HG02840 (cell line): ENCODE results near the gene KCNH2.
"Not testable (repeated sequence)": the region's sequence is repeated elsewhere in the genome, so short reads cannot be mapped to it uniquely, and the experiment has no call there.

Source experiments
- ATAC-seq: cut with Tn5 transposase; IDR thresholded peaks from one replicate; pipeline ENCODE4 v1.9.1; 2021; ENCODE audit warnings: mild to moderate bottlenecking, moderate library complexity, moderate number of reproducible peaks; ENCODE audit not compliant: unreplicated experiment, low FRiP score

Gene KCNH2

DNA sequence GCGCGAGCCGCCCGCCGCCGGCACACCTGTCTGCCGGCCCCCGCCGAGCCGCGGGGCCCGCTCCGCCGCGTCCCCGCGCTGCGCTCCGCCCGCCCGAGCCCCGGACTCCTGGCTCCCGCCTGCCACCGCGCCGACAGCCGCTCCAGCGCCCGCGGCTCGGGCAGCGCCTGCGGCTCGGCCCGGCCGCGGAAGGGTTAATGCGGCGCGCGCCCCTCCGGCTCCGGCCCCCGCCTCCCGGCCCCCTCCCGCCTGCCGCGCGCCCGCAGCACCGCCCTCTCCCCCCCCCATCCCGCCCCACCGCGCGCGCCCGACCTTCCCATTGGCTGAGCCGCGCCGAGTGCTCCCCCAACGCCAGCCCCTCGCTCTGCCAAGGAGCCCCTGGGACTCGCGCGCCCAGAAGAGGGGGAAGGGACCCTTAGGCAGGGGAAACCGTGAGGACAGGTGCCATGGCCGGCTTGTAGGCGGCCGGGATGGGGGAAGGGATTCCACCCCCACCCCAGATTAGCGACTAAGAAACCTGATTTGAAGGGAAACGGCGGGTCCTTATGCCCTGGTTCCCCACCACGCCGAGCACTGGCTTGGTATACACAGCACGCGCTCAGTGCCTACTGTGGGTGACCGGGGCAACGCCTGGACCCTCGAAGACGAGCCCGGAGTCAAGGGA lies at the start of gene KCNH2:
Gene KCNH2, minus strand, starts transcription at position 196 of the 664 bp plus-strand sequence. CDS start 408 bp downstream, outside the sequence.
- ATAC-seq, result no peak

- peak; percentile 2 for ATAC-seq
Observed at GRCh38 chr7:151027728-151028130, 49.6 kb upstream of the KCNH2 start.

DNA sequence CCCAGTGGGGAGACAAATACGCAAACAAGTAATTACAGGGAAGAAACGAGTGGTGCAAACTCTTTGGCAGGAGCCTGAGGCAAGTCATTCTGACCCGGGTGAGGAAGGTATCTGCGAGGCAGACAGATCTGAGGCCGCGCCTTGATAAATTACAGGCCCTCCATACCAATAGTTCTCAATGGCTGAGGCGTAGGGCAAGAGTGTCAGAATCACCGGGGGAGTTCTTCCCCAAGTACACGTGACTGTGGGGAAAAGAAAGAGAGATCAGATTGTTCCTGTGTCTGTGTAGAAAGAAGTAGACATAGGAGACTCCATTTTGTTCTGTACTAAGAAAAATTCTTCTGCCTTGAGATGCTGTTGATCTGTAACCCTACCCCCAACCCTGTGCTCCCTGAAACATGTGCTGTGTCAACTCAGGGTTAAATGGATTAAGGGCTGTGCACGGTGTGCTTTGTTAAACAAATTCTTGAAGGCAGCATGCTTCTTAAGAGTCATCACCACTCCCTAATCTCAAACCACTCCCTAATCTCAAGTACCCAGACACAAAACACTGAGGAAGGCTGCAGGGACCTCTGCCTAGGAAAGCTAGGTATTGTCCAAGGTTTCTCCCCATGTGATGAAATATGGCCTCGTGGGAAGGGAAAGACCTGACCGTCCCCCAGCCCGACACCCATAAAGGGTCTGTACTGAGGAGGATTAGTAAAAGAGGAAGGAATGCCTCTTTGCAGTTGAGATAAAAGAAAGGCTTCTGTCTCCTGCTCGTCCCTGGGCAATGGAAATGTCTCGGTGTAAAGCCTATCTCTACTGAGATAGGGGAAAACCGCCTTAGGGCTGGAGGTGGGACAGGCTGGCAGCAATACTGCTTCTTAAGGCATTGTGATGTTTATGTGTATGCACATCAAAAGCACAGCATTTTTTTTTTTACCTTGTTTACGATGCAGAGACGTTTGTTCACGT lies 48.9 kb upstream of the KCNH2 start:
- not testable (repeated sequence) for ATAC-seq

DNA sequence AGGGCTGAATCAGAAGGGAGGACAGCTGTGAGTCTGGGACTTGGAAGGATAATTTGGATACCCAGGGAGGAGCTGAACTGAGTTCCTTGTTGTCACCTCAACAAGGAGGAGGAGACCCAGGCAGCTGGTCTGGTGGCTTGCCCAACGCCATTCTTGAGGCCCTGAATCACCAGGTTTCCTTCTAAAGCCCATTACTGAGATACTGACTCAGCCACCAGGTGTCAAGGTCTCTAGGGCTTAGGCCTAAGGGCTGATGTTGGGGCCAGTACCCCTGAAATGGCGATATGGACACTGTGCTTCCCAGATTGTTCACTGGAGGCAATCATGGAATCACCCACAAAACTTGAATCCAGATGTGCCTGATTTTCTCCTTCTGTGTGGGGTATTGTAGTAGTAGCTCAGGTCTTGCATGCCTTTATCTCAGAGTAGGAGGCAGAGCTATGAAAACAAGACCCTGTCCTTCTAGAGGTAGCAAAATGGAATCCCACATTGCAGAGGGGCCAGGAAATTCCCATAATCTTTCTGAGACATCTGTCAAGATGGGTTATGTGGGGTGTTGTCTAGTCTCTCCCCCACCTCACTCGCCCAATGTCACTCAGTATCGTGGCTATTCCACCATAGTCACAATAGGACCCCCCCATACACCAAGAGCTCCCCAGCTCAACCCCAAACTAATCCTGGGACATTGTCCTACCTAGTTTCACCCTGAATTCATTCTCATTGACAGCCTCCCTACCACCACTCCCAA lies 48.0 kb upstream of the KCNH2 start:
- no peak for ATAC-seq

DNA sequence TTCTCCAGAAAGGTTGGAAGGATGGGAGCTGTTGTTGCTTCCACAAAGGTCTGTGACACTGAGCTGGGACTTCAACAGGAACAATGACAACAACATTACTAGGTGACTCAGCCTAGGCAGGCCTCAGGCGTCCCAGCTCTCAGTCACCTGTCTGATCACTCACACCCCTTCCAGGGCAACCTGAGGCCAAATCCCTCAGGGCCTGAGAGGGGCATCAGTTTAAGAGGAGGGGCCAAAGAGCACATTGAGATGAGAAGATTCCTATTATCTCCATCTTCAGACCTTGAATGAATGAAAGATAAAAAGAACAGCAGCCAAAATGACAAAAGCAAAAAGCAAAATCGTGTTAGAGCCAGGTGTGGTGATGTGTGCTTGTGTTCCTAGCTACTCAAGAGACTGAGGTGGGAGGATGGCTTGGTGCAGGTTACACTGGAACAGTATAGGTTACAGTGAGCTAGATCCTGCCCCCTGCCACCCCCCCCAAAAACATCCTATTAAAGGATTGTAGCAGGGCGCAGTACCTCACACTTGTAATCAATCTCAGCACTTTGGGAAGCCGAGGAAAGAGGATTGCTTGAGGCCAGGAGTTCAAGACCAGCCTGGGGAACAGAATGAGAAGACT lies 46.4 kb upstream of the KCNH2 start, which contains the start of gene ATG9B:
Gene ATG9B, minus strand, starts transcription at position 60 of the 622 bp plus-strand sequence. CDS start 71 bp downstream, outside the sequence.
- no peak for ATAC-seq

DNA sequence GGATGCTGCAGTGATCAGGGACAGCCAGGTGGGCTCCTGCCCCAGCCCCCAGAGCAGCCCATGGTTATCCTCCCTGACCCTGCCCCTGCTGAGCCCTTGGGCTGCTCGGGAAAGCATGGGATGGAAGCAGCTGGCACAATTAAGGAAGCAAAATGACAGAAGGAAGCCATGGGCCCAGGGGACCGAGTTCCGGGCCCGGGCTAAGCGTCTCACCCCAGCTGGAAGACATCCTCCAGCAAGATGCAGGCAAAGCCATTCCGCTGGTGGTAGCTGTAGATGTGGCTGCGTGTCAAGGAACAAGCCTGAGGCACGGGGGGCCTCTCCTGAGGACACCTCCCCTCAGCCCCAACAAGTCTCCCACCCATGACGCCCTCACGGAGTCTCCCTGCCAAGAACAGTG lies 45.1 kb upstream of the KCNH2 start:
- ATAC-seq, result no peak

DNA sequence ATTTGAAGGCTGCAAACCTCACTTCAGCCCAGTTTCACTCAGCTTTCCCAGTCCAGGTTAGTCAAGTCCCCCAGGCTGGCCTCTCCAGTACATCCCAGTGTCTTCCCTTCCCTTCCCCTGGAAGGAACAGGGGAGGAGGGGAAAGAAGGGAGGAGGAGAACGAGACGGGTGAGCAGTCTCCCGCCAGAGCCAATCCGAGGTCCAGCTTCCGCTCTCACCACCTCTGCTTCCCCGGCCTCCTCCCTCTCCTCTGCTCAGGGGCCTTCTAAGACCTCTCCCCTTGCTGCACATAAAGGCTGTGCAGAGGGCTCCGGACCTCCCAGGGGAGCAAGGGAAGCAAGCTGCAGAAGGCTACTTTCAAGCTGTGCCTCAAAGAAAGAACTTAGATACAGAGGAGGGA lies 42.1 kb upstream of the KCNH2 start:
- no peak for ATAC-seq

- no peak for ATAC-seq
Observed at GRCh38 chr7:151019130-151019447, 41.0 kb upstream of the KCNH2 start.

GRCh38 chr7:151018421-151019129 lies 40.5 kb upstream of the KCNH2 start:
- ATAC-seq, result no peak

DNA sequence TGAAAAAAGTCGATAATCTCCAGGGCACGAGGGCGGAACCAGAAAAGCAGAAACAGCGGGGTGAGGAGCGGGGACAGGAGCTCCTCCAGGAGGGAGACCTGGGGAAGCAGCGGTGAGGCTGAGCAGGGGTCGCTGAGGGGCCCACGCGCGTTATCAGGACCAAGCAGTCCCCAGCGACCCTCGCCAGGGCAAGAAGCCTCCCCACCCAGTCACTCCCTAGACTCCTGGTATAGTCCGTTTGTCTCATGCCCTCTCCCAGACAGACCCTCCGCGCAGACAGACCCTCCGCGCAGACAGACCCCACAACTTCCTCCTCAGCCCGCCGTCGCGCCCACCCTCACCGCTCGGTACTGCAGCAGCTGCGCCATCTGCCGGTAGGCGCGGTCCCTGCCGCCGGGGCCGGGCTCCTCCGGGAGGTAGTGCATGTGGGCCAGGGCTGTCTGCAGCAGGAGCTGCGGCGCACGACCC lies 39.9 kb upstream of the KCNH2 start:
- no peak for ATAC-seq

DNA sequence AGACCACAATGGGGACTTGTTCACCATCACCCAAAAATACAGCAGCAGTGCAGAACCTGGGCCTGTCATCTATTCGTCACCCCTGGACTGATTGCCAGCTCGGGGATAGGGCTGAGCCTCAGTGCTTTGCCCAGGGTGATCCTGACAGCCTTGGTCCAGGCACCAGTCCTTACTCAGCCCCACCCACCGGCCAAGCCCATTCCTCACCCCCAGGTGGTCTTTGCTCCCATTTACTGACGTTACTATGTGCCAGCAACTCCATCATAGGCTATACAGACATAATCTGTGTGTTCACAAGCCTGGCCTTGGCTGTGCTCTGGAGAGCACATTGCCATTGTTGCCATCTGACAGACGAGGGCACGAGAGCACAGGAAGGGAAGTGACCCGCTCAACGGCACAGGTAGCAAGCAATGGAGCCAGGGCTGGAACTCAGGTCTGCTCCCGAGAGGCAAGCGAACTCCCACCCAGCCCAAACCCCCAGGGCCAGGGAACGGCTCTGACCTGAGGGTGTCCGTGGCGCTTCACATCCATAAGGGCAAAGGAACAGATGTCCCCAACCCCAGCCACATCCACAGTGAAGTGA lies 39.3 kb upstream of the KCNH2 start:
- no peak for ATAC-seq

DNA sequence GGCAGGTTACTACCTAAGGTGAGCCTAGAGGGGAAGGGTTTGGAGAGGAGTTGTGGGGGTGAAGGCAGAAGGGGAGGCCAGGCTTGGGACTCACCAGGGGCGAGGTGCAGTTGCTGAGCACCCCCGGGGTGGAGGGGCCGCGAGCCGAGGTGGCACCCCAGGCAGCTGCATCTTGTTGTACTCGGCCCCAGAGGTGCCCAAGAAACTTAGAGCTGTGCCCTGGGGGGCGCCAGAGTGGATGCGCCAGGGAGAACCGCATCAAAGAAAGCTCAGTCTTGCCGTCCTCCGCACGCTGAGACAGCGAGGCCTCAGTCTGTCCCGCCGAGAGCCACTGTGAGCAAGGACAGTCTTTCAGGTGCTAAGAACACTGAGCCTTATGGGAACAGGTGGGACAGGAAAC lies 38.8 kb upstream of the KCNH2 start:
- ATAC-seq, result no peak

DNA sequence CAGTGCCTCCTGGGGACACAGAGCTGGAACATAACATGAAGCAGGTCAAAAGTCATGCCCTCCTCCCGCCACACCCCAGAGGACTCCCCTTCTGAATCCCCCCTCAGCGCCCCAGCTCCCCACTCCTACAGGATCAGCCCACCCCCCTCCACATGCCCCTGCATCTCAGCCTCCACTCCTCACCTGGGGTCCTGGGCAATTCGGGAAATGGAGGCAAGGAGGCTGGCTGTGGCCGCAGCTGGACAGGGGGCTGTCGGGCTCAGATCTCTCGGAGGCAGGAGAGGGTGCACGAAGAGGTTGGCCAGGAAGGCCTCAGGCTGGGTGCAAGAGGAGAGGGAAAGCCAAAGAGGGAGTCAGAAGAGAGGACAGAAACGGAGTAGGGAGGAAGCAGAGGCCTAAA lies 38.4 kb upstream of the KCNH2 start:
- no peak for ATAC-seq

DNA sequence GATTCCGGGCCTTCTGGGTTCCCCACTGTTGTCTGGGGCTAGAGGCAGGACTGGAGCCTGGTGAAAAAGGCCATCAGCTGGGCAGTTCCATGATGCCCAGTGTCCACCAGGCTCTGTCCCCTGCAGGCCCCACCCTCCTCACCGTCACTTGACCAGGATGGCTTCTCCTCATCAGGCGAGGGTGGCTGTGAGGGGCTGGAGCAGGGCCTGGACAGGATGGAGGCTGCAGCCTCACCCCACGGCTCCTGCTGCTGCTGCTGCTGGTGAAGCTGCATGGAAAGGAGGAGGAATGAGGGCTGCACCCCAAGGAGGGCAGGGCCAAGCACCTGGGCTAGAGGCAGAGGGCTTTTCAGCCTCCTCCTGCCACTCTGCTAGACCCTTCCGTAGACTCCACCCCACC lies 37.8 kb upstream of the KCNH2 start:
- no peak for ATAC-seq

- ATAC-seq, result no peak
Observed at GRCh38 chr7:151014950-151015349, 36.8 kb upstream of the KCNH2 start.

GRCh38 chr7:151013733-151014497 lies 35.8 kb upstream of the KCNH2 start:
- no peak for ATAC-seq

GRCh38 chr7:151013356-151013732 lies 35.2 kb upstream of the KCNH2 start:
- no peak for ATAC-seq

- ATAC-seq, result no peak
Observed at GRCh38 chr7:151012911-151013347, 34.8 kb upstream of the KCNH2 start.
